Measurements from ENCODE around the gene DCAF4. TPM values are rescaled to one million over a fixed set of nuclear protein-coding genes. Genes with fewer than 3 reads are reported as not detected.

Gene DCAF4
- polyA plus RNA-seq, 1 of the 3 experiments (the other 2 are of a cell fraction): 17.9 TPM

GRCh38 chr14:72892879-72893635, 33.2 kb upstream of the DCAF4 start (continued):
- TF ChIP-seq USF1 (IDR thresholded peaks at IDR 0.05; ENCODE audit: borderline replicate concordance, low read depth) (no peak), FOXJ3 (CRISPR knock-in tag; IDR thresholded peaks at IDR 0.05) (no peak), CTCF (IDR thresholded peaks at IDR 0.05) (no peak)

- Histone ChIP-seq H3K4me3 (ENCODE audit: low read depth in 2 of 2, low read length in 1 of 2) (peak within 1 kb of the TSS; percentile 80 to 99), H3K9ac (peak within 1 kb of the TSS; percentile 50; the same call in 1 of the 2 replicates), H3K4me2 (peak within 1 kb of the TSS; percentile 95), H4K20me1 (ENCODE audit: insufficient read depth) (no peaks in the 10 kb centered on the region), H3K9me3 (no peaks in the 10 kb centered on the region), H3K79me2 (ENCODE audit: insufficient read depth) (no peaks in the 10 kb centered on the region), H2AFZ (ENCODE audit: low read depth) (peak within 1 kb of the TSS; percentile 100), H3K36me3 (replicated peaks in 1 of 2; ENCODE audit: control insufficient read depth in 1 of 2, insufficient read depth in 2 of 2, low read length in 1 of 2) (no peaks in the 10 kb centered on the region), H3K27ac (ENCODE audit: low read depth in 2 of 2, low read length in 1 of 2) (peak within 1 kb of the TSS in 1 of 2 experiments; percentile 69; a peak in 1 of 4 replicates), H3K27me3 (ENCODE audit: insufficient read depth) (peaks cover 17% of the 10 kb centered on the region), H3K9me2 (no peaks in the 10 kb centered on the region), H3F3A (replicated peaks; ENCODE audit: insufficient read depth) (peaks cover 3% of the 10 kb centered on the region), H3K4me1 (ENCODE audit: control insufficient read depth in 1 of 2, insufficient read depth in 2 of 2, low read depth in 1 of 2, low read length in 1 of 2) (peaks cover 15 to 26% of the 10 kb centered on the region in 2 experiments; a peak in 3 of 4 replicates)
- ChIA-PET POLR2A (interaction anchor here (1.1 kb wide), 1 partner anchor 156 kb away, joined by 5 read pairs; no protein-coding TSS in a partner anchor), CTCF (interaction anchor here (0.5 to 7.5 kb wide), 8 partner anchors 9 to 379 kb away, joined by 3 to 70 read pairs (median 4); no protein-coding TSS in a partner anchor)
- 1% methylated on average over 24 of the region's 54 CpGs for WGBS (ENCODE audit: low lambda C conversion rate)
- DNase-seq: peak; percentile 95
- TF ChIP-seq RAD21 (IDR thresholded peaks at IDR 0.05; ENCODE audit: low read length) (no peak), MEF2A (IDR thresholded peaks at IDR 0.05; ENCODE audit: borderline replicate concordance, low read depth) (no peak), EZH2phosphoT487 (IDR thresholded peaks at IDR 0.05; ENCODE audit: borderline replicate concordance, low read depth) (no peak), USF1 (IDR thresholded peaks at IDR 0.05; ENCODE audit: borderline replicate concordance, low read depth) (no peak), FOXM1 (IDR thresholded peaks at IDR 0.05; ENCODE audit: low read depth) (no peak), MAX (IDR thresholded peaks at IDR 0.05; ENCODE audit: low read depth) (peak; percentile 67), TEAD4 (IDR thresholded peaks at IDR 0.05; ENCODE audit: borderline replicate concordance, insufficient read depth) (no peak), ZBTB33 (IDR thresholded peaks at IDR 0.05; ENCODE audit: borderline replicate concordance, low read depth) (no peak), MXI1 (IDR thresholded peaks at IDR 0.05; ENCODE audit: low read depth, low read length) (peak; percentile 77), RXRA (IDR thresholded peaks at IDR 0.05; ENCODE audit: borderline replicate concordance, low read depth) (no peak), POLR2AphosphoS5 (IDR thresholded peaks at IDR 0.05; ENCODE audit: low read depth, low read length) (no peak), RFX5 (IDR thresholded peaks at IDR 0.05; ENCODE audit: low read length) (peak; percentile 85), YY1 (IDR thresholded peaks at IDR 0.05; ENCODE audit: low read depth) (peak; percentile 87)
- TF ChIP-seq, protein P1, sequence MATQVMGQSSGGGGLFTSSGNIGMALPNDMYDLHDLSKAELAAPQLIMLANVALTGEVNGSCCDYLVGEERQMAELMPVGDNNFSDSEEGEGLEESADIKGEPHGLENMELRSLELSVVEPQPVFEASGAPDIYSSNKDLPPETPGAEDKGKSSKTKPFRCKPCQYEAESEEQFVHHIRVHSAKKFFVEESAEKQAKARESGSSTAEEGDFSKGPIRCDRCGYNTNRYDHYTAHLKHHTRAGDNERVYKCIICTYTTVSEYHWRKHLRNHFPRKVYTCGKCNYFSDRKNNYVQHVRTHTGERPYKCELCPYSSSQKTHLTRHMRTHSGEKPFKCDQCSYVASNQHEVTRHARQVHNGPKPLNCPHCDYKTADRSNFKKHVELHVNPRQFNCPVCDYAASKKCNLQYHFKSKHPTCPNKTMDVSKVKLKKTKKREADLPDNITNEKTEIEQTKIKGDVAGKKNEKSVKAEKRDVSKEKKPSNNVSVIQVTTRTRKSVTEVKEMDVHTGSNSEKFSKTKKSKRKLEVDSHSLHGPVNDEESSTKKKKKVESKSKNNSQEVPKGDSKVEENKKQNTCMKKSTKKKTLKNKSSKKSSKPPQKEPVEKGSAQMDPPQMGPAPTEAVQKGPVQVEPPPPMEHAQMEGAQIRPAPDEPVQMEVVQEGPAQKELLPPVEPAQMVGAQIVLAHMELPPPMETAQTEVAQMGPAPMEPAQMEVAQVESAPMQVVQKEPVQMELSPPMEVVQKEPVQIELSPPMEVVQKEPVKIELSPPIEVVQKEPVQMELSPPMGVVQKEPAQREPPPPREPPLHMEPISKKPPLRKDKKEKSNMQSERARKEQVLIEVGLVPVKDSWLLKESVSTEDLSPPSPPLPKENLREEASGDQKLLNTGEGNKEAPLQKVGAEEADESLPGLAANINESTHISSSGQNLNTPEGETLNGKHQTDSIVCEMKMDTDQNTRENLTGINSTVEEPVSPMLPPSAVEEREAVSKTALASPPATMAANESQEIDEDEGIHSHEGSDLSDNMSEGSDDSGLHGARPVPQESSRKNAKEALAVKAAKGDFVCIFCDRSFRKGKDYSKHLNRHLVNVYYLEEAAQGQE (IDR thresholded peaks at IDR 0.05; ENCODE audit: low read depth, low read length): no peak
- TF ChIP-seq, protein P2, sequence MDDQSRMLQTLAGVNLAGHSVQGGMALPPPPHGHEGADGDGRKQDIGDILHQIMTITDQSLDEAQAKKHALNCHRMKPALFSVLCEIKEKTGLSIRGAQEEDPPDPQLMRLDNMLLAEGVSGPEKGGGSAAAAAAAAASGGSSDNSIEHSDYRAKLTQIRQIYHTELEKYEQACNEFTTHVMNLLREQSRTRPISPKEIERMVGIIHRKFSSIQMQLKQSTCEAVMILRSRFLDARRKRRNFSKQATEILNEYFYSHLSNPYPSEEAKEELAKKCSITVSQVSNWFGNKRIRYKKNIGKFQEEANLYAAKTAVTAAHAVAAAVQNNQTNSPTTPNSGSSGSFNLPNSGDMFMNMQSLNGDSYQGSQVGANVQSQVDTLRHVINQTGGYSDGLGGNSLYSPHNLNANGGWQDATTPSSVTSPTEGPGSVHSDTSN (IDR thresholded peaks at IDR 0.05): peak; percentile 66
These were observed 32.5 kb upstream of the DCAF4 start, which contains the start of gene DPF3 for GRCh38 chr14:72893636-72894322. Gene DPF3, minus strand, starts transcription at chr14:72894101. Its CDS starts 13 bp downstream, at chr14:72894088.
